ENCODE data around the gene CROCC. TPM values are rescaled to one million over a fixed set of nuclear protein-coding genes. Genes with fewer than 3 reads are reported as not detected.

Gene CROCC
- total and polyA plus RNA-seq, 7 experiments from 2014 or later: 1.4 to 84.8 (median 61.9) TPM

DNA sequence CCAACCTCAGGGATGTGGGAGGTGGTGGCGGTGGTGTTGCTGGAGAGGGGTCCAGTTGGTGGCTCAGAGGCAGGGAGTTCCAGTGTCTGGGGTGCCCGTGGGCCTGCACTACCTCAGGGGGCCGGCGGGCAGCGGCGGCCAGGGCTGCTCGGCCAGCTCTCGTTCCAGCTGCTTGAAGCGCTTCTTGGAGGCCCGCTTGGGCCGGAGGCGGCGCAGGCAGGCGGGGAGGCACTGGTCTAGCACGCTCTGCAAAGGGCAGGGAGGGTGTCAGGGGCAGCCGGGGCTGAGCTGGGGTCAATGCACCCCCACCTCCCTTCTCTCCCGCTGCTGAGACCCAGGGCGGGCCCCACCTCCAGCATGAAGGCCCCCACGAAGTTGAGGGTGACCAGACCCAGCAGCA lies 64.4 kb downstream of the CROCC start:
- CTCF ChIA-PET: no interaction called here
- ATAC-seq: no peak

GRCh38 chr1:16986560-16986959 lies 64.8 kb downstream of the CROCC start:
- Histone ChIP-seq H3K27ac (ENCODE audit: low read depth, low read length) (no peak overlapping the region), H3K4me3 (ENCODE audit: low read length) (no peak overlapping the region), H3K4me1 (ENCODE audit: control insufficient read depth in 2 of 2, insufficient read depth in 2 of 2, low read length in 2 of 2) (no peaks in the 10 kb centered on the region), H3K36me3 (ENCODE audit: control insufficient read depth in 2 of 3, insufficient read depth in 3 of 3, low read length in 3 of 3) (peaks cover 0 to 54% (median 0%) of the 10 kb centered on the region in 3 experiments), H3K9me3 (ENCODE audit: control insufficient read depth in 2 of 3, low read length in 3 of 3) (no peaks in the 10 kb centered on the region), H3K27me3 (ENCODE audit: control insufficient read depth in 2 of 2, insufficient read depth in 2 of 2, low read length in 2 of 2) (no peaks in the 10 kb centered on the region)
- DNase-seq: no peak
- Mint-ChIP-seq H3K4me1 (peaks cover 0 to 2% (median under 1%) of the 10 kb centered on the region in 7 donors), H3K9me3 (no peaks in the 10 kb centered on the region), H3K4me3 (no peak overlapping the region), H3K27ac (no peak overlapping the region), H3K36me3 (peaks cover 0 to 30% (median 5%) of the 10 kb centered on the region in 5 donors), H3K27me3 (peaks cover 9 to 17% (median 11%) of the 10 kb centered on the region in 5 donors)
- intact Hi-C loops (cut with micrococcal nuclease): no loop called here
- ChIA-PET CTCF (no interaction called here), POLR2A (no interaction called here)
- ATAC-seq: no peak

More for the DNA sequence above, 64.4 kb downstream of the CROCC start:
- Histone ChIP-seq H3K27me3 (ENCODE audit: control insufficient read depth in 2 of 2, insufficient read depth in 2 of 2, low read length in 2 of 2) (no peaks in the 10 kb centered on the region), H3K27ac (ENCODE audit: low read depth, low read length) (no peak overlapping the region), H3K36me3 (ENCODE audit: control insufficient read depth in 2 of 3, insufficient read depth in 3 of 3, low read length in 3 of 3) (peaks cover 0 to 49% (median 0%) of the 10 kb centered on the region in 3 experiments), H3K4me1 (ENCODE audit: control insufficient read depth in 2 of 2, insufficient read depth in 2 of 2, low read length in 2 of 2) (no peaks in the 10 kb centered on the region), H3K4me3 (ENCODE audit: low read length) (no peak overlapping the region), H3K9me3 (ENCODE audit: control insufficient read depth in 2 of 3, low read length in 3 of 3) (no peaks in the 10 kb centered on the region)
- no peak overlapping the region for H3K4me3 Mint-ChIP-seq
- no peaks in the 10 kb centered on the region for H3K9me3 Mint-ChIP-seq
- H3K27ac Mint-ChIP-seq: no peak overlapping the region
- intact Hi-C loops (cut with micrococcal nuclease): no loop called here
- H3K27me3 Mint-ChIP-seq: peaks cover 13 to 22% (median 16%) of the 10 kb centered on the region in 5 donors
- peaks cover 3 to 27% (median 4%) of the 10 kb centered on the region in 5 donors for H3K36me3 Mint-ChIP-seq
- POLR2A ChIA-PET: interaction anchor here (0.6 kb wide), 1 partner anchor 105 kb away, joined by 7 read pairs; no protein-coding TSS in a partner anchor
- DNase-seq: no peak
- H3K4me1 Mint-ChIP-seq: peaks cover under 1 to 7% (median 5%) of the 10 kb centered on the region in 7 donors

DNA sequence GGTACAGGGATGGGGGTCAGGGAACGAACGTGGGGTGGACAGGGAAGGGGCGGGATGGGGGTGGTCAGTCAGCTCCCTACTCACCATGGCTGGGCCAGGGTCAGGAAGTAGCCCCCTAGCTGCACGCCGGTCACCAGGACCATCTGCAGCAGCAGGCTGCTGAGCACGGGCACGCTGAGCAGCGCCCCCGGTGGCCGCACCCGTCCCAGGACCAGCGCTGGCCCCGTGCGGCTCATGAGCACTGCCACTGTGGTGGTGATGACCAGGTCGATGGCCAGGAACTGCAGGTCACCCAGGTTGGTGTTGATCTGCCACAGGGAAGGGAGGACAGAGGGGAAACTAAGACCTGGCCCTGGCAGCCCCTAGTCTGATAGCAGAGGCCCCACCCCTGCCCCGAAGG lies 65.2 kb downstream of the CROCC start:
- no peak overlapping the region for H3K27ac ChIP-seq (ENCODE audit: low read depth, low read length)
- ChIA-PET POLR2A (no interaction called here), CTCF (no interaction called here)
- no peaks in the 10 kb centered on the region for H3K27me3 ChIP-seq (ENCODE audit: control insufficient read depth in 2 of 2, insufficient read depth in 2 of 2, low read length in 2 of 2)
- no peaks in the 10 kb centered on the region for H3K4me1 ChIP-seq (ENCODE audit: control insufficient read depth in 2 of 2, insufficient read depth in 2 of 2, low read length in 2 of 2)
- no peak overlapping the region for H3K4me3 ChIP-seq (ENCODE audit: low read length)
- H3K4me1 Mint-ChIP-seq: no peaks in the 10 kb centered on the region
- H3K4me3 Mint-ChIP-seq: no peak overlapping the region
- H3K36me3 Mint-ChIP-seq: peaks cover 0 to 30% (median 5%) of the 10 kb centered on the region in 5 donors
- H3K9me3 Mint-ChIP-seq: no peaks in the 10 kb centered on the region
- intact Hi-C loops (cut with micrococcal nuclease): no loop called here
- H3K27me3 Mint-ChIP-seq: peaks cover 8 to 16% (median 10%) of the 10 kb centered on the region in 5 donors
- ATAC-seq (no peak), DNase-seq (no peak)
- no peak overlapping the region for H3K27ac Mint-ChIP-seq
- H3K36me3 ChIP-seq (ENCODE audit: control insufficient read depth in 2 of 3, insufficient read depth in 3 of 3, low read length in 3 of 3): peaks cover 0 to 58% (median 0%) of the 10 kb centered on the region in 3 experiments
- H3K9me3 ChIP-seq (ENCODE audit: control insufficient read depth in 2 of 3, low read length in 3 of 3): no peaks in the 10 kb centered on the region

GRCh38 chr1:16988210-16988609 lies 66.5 kb downstream of the CROCC start:
- ChIA-PET CTCF (no interaction called here), POLR2A (no interaction called here)
- H3K4me1 Mint-ChIP-seq: no peaks in the 10 kb centered on the region
- Histone ChIP-seq H3K4me1 (ENCODE audit: control insufficient read depth in 2 of 2, insufficient read depth in 2 of 2, low read length in 2 of 2) (no peaks in the 10 kb centered on the region), H3K27ac (ENCODE audit: low read depth, low read length) (no peak overlapping the region), H3K9me3 (ENCODE audit: control insufficient read depth in 2 of 3, low read length in 3 of 3) (no peaks in the 10 kb centered on the region), H3K4me3 (ENCODE audit: low read length) (no peak overlapping the region), H3K36me3 (ENCODE audit: control insufficient read depth in 2 of 3, insufficient read depth in 3 of 3, low read length in 3 of 3) (peaks cover 0 to 62% (median 0%) of the 10 kb centered on the region in 3 experiments), H3K27me3 (ENCODE audit: control insufficient read depth in 2 of 2, insufficient read depth in 2 of 2, low read length in 2 of 2) (no peaks in the 10 kb centered on the region)
- no peaks in the 10 kb centered on the region for H3K9me3 Mint-ChIP-seq
- H3K27ac Mint-ChIP-seq: no peak overlapping the region
- peaks cover 0 to 30% (median 5%) of the 10 kb centered on the region in 5 donors for H3K36me3 Mint-ChIP-seq
- intact Hi-C loops (cut with micrococcal nuclease): no loop called here
- ATAC-seq (no peak), DNase-seq (no peak)
- peaks cover 0 to 5% (median 4%) of the 10 kb centered on the region in 5 donors for H3K27me3 Mint-ChIP-seq
- no peak overlapping the region for H3K4me3 Mint-ChIP-seq

- ChIA-PET CTCF (no interaction called here), POLR2A (no interaction called here)
- H3K36me3 ChIP-seq (ENCODE audit: control insufficient read depth in 2 of 3, insufficient read depth in 3 of 3, low read length in 3 of 3): peaks cover 0 to 69% (median 0%) of the 10 kb centered on the region in 3 experiments
- no peak overlapping the region for H3K4me3 ChIP-seq (ENCODE audit: low read length)
- H3K4me1 ChIP-seq (ENCODE audit: control insufficient read depth in 2 of 2, insufficient read depth in 2 of 2, low read length in 2 of 2): no peaks in the 10 kb centered on the region
- H3K27ac ChIP-seq (ENCODE audit: low read depth, low read length): no peak overlapping the region
- no peak overlapping the region for H3K4me3 Mint-ChIP-seq
- intact Hi-C loops (cut with micrococcal nuclease): no loop called here
- no peak overlapping the region for H3K27ac Mint-ChIP-seq
- no peaks in the 10 kb centered on the region for H3K27me3 ChIP-seq (ENCODE audit: control insufficient read depth in 2 of 2, insufficient read depth in 2 of 2, low read length in 2 of 2)
- no peaks in the 10 kb centered on the region for H3K9me3 ChIP-seq (ENCODE audit: control insufficient read depth in 2 of 3, low read length in 3 of 3)
- no peaks in the 10 kb centered on the region for H3K4me1 Mint-ChIP-seq
- H3K27me3 Mint-ChIP-seq: no peaks in the 10 kb centered on the region
- DNase-seq (no peak), ATAC-seq (no peak)
- no peaks in the 10 kb centered on the region for H3K9me3 Mint-ChIP-seq
- H3K36me3 Mint-ChIP-seq: peaks cover 0 to 32% (median 5%) of the 10 kb centered on the region in 5 donors
Measured at GRCh38 chr1:16989676-16990391, 68.1 kb downstream of the CROCC start.

DNA sequence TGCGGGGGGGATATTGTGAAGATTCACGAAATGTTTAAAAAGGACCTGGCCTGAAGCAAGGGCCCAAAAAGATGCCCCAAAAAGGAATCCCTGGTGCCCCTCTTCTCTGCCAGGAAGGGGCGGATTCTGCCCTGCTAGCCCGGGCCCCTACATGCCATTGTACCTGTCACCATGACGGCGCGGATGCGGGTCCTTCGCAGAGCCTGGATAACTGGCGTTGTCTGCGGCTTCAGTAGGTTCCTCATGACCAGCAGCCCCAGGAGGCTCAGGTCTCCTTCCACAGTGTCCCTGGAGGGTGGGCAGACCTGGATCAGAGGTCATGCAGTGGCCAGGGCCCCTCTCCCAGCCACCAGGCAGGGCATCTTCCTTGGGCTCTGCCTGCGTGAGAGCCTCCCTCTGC lies 69.8 kb downstream of the CROCC start:
- no peak overlapping the region for H3K27ac ChIP-seq (ENCODE audit: low read depth, low read length)
- Mint-ChIP-seq H3K9me3 (no peaks in the 10 kb centered on the region), H3K27ac (no peak overlapping the region), H3K4me3 (no peak overlapping the region), H3K36me3 (peaks cover 0 to 41% (median 4%) of the 10 kb centered on the region in 5 donors), H3K27me3 (no peaks in the 10 kb centered on the region), H3K4me1 (no peaks in the 10 kb centered on the region)
- DNase-seq (no peak), ATAC-seq (no peak)
- H3K36me3 ChIP-seq (ENCODE audit: control insufficient read depth in 2 of 3, insufficient read depth in 3 of 3, low read length in 3 of 3): peaks cover 0 to 69% (median 0%) of the 10 kb centered on the region in 3 experiments
- intact Hi-C loops (cut with micrococcal nuclease): no loop called here
- no peaks in the 10 kb centered on the region for H3K4me1 ChIP-seq (ENCODE audit: control insufficient read depth in 2 of 2, insufficient read depth in 2 of 2, low read length in 2 of 2)
- H3K9me3 ChIP-seq (ENCODE audit: control insufficient read depth in 2 of 3, low read length in 3 of 3): no peaks in the 10 kb centered on the region
- no peak overlapping the region for H3K4me3 ChIP-seq (ENCODE audit: low read length)
- ChIA-PET CTCF (no interaction called here), POLR2A (no interaction called here)
- H3K27me3 ChIP-seq (ENCODE audit: control insufficient read depth in 2 of 2, insufficient read depth in 2 of 2, low read length in 2 of 2): no peaks in the 10 kb centered on the region

GRCh38 chr1:16992102-16992501 lies 70.4 kb downstream of the CROCC start:
- peaks cover 0 to 41% (median 4%) of the 10 kb centered on the region in 5 donors for H3K36me3 Mint-ChIP-seq
- Histone ChIP-seq H3K4me3 (ENCODE audit: low read length) (no peak overlapping the region), H3K9me3 (ENCODE audit: control insufficient read depth in 2 of 3, low read length in 3 of 3) (no peaks in the 10 kb centered on the region), H3K4me1 (ENCODE audit: control insufficient read depth in 2 of 2, insufficient read depth in 2 of 2, low read length in 2 of 2) (no peaks in the 10 kb centered on the region), H3K36me3 (ENCODE audit: control insufficient read depth in 2 of 3, insufficient read depth in 3 of 3, low read length in 3 of 3) (peaks cover 0 to 66% (median 0%) of the 10 kb centered on the region in 3 experiments), H3K27me3 (ENCODE audit: control insufficient read depth in 2 of 2, insufficient read depth in 2 of 2, low read length in 2 of 2) (no peaks in the 10 kb centered on the region), H3K27ac (ENCODE audit: low read depth, low read length) (no peak overlapping the region)
- intact Hi-C loops (cut with micrococcal nuclease): no loop called here
- ATAC-seq: no peak
- no peaks in the 10 kb centered on the region for H3K9me3 Mint-ChIP-seq
- CTCF ChIA-PET: no interaction called here
- H3K4me3 Mint-ChIP-seq: no peak overlapping the region
- no peak for DNase-seq
- H3K4me1 Mint-ChIP-seq: no peaks in the 10 kb centered on the region
- no peaks in the 10 kb centered on the region for H3K27me3 Mint-ChIP-seq
- POLR2A ChIA-PET: no interaction called here
- H3K27ac Mint-ChIP-seq: no peak overlapping the region
